Measurements from ENCODE around the gene OR52A1. TPM values are rescaled to one million over a fixed set of nuclear protein-coding genes. Genes with fewer than 3 reads are reported as not detected.

The OR52A1 gene
- total and polyA plus RNA-seq, 9 of the 15 experiments (the other 6 are each of a cell fraction or from before 2014, with no cell fraction given) = under 0.01 to 0.33 (median 0.13) TPM; not detected in 3

GRCh38 chr11:5153574-5154431 lies 754 bp downstream of the OR52A1 start (continued):
- TF ChIP-seq AFF1 (IDR thresholded peaks at IDR 0.05; ENCODE audit: low read depth in 1 of 2, partially characterized antibody in 2 of 2) (no peak), MTA1 (IDR thresholded peaks at IDR 0.05; ENCODE audit: borderline replicate concordance) (no peak), NR2F6 (CRISPR knock-in tag; IDR thresholded peaks at IDR 0.05) (no peak), U2AF2 (optimal IDR thresholded peaks at IDR 0.05; ENCODE audit: low read depth, low read length) (no peak), SIN3B (IDR thresholded peaks at IDR 0.05; ENCODE audit: low read depth) (no peak), PHF21A (IDR thresholded peaks at IDR 0.05; ENCODE audit: borderline replicate concordance, low read depth) (no peak), SAP30 (IDR thresholded peaks at IDR 0.05; ENCODE audit: borderline replicate concordance, insufficient read depth, low read depth, low read length, poor library complexity, severe bottlenecking) (no peak), TEAD1 (CRISPR knock-in tag; IDR thresholded peaks at IDR 0.05) (no peak), FUS (optimal IDR thresholded peaks at IDR 0.05; ENCODE audit: low read depth, low read length) (no peak), ZC3H11A (IDR thresholded peaks at IDR 0.05; ENCODE audit: low read depth, low read length) (no peak), ZNF133 (CRISPR knock-in tag; IDR thresholded peaks at IDR 0.05) (no peak), ZNF696 (CRISPR knock-in tag; conservative IDR thresholded peaks at IDR 0.05) (no peak), EZH2 (IDR thresholded peaks at IDR 0.05; ENCODE audit: borderline replicate concordance, low read depth, low read length) (no peak), ZNF121 (CRISPR knock-in tag; conservative IDR thresholded peaks at IDR 0.05) (no peak), USF1 (CRISPR knock-in tag; IDR thresholded peaks at IDR 0.05) (no peak)
- TF ChIP-seq, protein P1, sequence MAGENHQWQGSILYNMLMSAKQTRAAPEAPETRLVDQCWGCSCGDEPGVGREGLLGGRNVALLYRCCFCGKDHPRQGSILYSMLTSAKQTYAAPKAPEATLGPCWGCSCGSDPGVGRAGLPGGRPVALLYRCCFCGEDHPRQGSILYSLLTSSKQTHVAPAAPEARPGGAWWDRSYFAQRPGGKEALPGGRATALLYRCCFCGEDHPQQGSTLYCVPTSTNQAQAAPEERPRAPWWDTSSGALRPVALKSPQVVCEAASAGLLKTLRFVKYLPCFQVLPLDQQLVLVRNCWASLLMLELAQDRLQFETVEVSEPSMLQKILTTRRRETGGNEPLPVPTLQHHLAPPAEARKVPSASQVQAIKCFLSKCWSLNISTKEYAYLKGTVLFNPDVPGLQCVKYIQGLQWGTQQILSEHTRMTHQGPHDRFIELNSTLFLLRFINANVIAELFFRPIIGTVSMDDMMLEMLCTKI (IDR thresholded peaks at IDR 0.05; ENCODE audit: partially characterized antibody) = no peak
- TF ChIP-seq, protein P2, sequence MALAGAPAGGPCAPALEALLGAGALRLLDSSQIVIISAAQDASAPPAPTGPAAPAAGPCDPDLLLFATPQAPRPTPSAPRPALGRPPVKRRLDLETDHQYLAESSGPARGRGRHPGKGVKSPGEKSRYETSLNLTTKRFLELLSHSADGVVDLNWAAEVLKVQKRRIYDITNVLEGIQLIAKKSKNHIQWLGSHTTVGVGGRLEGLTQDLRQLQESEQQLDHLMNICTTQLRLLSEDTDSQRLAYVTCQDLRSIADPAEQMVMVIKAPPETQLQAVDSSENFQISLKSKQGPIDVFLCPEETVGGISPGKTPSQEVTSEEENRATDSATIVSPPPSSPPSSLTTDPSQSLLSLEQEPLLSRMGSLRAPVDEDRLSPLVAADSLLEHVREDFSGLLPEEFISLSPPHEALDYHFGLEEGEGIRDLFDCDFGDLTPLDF (CRISPR knock-in tag; IDR thresholded peaks at IDR 0.05) = no peak
